ENCODE measurements around the gene ITPRID2.

The ITPRID2 gene

DNA sequence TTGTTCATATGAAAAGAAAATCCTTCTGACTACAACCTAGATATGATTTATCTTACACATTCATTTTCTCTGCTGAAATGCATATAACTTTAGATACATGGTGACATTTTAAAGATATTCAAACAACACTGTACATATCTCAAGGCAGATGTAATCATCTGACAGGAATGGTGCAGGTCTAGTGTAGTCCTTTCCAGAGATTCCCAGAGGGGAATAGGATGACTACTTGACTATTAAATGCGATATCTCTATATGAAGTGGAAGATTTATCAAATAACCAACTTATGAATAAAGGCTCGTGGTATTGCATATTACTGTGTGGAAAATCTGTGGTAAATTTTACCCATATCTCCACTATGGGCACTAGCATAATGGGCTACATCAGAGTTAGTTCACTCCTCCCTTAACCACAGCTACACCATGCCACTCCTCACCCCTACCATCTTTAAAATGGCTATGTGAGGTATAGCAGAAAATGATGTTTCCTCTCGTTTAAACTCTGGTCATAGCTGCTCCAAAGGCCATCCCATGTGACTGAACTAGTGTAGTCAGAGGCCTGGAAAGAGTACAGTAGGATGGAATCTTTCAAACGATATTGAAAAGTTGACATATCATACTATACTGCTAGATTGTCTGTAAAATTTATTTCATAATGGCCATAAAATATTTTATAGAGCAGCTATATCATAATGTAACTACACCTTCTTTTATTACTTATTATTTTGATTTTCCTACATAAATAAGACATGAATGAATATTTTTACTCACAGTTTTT is 9.1 kb upstream of the ITPRID2 start:
- DNase-seq: no peak

DNA sequence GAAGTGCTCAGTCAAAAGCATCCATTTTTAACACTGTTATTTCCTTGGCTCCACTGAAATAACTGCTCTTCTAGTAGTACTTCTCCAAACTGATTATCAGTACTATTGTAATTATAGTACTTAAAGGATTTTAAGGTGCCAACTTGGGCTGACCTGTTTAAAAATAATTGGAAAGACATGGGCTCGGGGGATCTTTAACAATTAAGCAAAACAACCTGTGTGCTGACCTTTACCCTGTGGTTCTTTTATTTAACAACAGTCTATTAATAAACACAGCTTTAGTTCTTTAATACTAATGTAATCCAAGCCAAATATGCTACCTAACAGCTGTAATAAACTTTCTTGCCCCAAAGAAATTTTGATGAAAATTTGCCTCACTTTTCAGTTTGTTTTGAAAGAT is 6.9 kb upstream of the ITPRID2 start:
- DNase-seq: no peak

DNA sequence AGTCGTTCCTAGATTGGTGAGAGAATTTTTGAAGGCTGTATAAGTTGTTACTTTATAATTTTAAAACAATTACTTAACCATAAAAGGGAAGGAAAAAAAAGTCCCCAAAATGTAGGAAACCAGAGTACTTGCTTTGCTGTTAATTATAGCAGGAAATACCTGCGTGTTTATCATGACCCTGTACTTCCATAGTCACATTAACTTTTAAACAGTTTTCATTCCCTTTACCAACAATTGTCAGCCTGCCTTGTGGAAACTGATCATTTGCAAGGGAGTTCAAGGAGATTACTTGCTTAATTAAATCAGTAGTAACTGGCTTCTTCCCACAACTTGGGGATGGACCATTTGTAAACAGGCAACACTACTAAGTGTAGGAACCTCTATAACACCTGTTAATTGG is 6.4 kb upstream of the ITPRID2 start:
- DNase-seq: no peak

DNA sequence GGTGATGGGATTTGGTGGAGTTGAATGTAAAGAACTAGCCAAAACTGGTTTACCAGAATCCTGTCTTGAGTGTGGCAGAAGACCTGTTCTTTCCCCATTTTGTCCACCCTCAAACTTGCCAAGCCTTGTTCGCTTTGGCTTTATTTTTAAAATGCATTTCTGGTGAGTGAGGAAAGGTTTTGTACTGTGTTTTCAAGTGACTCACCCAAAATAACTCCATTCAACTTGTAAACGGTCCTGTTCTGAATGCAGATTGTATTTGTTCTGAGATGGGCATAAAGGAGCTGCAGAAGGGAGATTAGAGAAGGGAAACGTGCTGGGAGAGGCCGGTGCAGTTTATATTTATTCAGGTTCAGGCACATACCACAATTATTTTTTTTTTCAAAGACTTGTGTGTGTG is 5.3 kb upstream of the ITPRID2 start:
- DNase-seq: no peak

DNA sequence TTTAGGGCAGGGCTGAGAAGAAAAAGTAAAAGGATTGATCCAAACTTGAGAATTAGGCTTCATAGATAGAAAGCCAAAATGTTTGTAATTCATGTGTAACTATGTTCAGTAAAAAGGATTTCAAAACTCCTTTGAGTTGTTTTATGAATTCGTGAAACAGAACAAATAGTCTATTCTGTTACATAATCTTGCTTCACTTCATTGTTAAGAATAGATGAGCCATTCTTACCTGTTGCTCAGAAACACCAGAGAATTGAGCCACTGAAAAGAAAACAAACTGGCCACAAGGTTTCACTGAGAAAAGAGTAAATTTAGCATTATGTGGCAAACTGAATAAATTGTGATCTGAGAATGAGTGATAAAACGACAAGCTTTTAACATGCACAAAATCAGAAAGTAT is 4.5 kb upstream of the ITPRID2 start:
- DNase-seq: no peak

DNA sequence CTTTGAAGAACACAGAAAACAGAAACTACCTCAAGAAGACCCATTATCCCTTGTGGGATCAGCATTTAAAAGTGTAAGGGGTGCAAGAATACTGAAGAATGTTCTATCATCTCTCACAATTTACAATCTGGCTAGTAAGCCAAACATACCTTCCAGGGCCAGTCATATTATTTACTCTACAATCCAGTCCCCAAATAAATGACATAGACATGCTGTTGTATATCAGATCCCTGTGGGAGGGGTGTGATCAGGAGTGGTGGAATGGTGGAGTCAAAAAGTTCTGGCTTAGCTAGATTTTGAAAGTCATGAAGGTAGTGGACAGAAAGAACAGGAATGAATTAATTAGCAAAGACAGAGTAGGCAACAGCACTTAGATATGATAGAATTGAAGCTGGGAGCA is 1.8 kb upstream of the ITPRID2 start:
- no peak for DNase-seq

DNA sequence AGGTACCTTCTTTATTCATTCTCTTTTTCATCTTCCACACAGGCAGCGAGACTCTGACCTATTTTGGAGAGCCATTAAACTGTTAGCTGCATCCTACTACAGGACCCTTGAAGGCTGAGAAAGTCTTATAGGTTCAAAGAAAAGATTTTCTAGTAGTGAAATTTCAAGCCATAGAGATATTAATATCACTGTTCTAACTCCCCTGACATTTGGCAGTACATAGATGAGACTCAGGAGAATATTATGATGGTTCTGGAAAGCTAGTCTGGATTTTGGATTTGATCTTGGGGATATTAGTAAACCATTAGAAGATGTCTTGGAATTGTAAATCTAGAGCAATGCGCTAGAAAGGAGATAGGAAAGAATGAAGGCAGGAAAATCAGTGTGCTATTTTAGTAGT is 1.3 kb upstream of the ITPRID2 start:
- DNase-seq: no peak

DNA sequence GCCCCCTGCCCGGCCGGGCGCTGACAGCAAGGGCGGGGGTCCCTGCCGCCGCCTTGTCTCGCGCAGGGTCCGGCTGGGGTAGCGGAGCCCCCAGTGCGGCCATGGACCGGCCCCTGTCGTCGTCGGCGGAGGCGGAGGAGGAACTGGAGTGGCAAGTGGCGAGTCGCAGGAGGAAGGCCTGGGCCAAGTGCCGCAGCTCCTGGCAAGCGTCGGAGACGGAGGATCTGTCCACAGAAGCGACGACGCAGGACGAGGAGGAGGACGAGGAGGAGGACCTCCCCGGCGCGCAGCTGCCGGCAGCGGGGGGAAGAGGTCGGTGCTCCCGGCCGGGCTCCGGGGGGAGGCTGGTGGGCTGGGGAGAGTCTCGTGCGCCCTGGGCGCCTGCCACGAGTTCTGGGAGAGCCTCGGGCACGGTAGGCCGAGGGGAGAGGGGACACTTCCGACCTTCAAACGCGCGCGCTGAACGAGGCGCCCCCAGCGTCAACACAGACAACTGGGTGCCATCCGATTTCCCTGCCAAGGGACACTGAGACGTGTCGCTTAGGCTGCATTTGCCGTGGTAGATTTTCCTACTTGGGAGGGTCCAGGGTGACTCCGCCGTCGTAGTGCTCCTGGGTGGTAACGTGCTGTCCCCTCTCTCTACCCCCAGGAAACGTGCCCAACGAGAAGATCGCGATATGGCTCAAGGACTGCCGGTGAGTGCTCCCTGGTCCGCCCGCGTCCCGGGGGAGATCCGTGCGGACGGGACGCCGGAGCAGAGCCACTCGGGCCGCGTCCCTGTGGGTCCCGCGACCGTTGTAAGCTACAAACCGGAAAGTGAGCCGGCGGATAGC is 652 bp downstream of the ITPRID2 start:
- DNase-seq: peak; percentile 23

DNA sequence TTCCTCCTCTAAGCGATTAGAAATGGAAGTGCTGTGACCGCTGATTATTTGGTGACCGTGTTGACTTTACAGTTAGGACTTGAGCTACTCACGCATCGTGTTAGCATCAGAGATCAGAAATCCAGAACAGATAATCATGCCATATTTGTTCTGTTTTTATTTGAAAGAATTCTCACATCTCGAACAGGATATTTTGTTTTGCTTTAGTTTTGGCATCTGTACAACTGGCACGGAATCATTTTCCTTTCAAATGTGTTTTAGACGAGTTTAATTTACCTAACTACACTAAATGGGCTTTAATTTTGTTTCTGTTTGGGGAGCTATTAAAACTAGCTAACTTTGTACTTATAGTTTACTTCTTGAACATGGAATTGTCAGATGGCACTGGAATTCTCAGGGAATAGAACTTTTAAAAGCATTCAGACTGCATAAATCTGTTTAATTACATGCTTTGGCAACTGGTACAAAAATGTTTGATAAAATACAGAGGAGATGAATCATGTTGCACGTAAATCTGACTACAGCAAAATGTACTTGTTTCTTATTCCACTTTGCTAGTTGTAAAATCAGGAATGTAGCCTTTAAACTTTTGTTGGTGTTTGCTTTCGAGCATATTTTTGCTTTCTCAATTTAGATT is 1.4 kb downstream of the ITPRID2 start:
- no peak for DNase-seq

DNA sequence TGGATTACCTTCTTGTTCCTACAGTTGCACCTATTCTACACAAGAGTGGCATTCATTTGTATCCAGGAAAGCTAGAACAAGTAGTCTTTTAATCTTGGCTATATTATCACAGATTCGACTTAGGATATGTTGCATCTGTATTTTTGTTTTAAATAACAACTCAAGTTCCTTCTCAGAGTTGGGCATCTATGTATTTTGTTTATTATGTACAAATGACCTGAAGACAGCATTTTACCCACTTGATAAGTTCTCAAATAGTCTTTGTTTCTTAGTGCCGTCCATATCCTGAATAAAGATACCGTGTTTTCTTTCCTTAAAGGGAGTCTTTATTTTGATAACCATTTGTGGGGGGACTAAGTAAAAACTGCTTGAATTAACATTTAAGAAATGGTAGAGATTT is 2.9 kb downstream of the ITPRID2 start:
- DNase-seq: no peak

DNA sequence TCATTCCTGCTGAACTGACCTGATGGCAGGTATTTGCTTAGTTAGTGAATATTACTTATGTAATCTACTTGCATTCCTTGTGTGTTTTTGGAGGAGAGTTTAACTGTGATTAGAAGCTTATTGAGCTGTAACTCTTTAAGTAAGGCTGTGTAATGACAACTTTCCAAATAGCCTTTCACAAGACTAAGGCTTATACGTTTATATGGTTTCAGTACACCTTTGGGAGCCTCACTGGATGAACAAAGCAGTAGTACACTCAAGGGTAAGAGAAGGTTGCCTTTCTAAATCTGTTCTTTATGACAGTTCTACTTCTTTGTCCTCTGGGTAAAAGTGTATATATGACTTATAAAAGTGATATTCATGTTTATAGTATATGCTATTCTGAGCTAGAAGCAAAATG is 4.3 kb downstream of the ITPRID2 start:
- DNase-seq: no peak

DNA sequence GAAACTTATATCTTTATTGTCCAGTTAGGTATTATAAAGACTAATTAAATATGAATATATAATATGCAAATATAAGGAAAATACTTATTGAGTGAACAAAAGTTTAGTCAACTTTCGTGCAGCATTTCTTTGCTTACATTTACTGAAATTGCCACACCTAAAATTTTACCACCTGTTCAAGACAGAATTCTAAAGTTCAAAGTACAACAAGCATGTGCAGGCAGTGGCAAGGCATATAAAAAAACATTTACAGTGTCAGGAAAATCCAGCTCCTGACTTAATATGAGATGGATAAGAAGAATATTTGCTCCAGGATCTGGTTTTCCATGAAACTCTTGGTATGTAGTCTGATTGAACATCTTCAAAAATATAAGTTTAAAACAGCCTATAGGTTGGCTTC is 4.8 kb downstream of the ITPRID2 start:
- no peak for DNase-seq

DNA sequence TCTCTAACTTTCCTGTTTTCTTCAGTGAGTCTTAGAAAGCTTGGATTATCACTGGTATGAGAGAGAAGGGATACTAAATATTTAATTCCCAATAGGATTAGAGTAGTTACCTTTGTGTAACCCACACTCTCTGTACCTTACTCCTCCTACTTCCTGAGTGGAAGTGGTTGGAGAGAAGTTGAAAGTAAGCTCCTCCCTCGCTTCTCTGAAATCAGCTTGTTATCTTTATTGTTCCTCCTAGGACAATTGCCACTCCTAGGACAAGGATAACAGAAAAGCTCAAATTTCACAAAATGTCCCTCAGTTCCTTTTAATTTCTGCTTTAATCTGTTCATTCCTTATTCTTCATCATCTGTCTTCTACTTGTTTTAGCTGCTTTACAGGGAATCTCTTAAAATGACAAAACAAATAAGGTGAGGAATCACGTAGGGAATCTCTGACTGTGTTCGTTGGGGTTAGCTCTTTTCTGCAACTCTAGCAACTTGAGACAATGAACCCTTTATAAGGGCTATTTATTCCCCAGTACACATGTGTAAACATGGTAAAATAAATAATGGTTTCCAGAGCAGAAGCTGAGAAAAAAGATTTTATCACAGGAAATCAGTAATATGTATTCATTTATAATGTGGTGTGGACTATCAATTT is 8.6 kb downstream of the ITPRID2 start:
- no peak for DNase-seq

DNA sequence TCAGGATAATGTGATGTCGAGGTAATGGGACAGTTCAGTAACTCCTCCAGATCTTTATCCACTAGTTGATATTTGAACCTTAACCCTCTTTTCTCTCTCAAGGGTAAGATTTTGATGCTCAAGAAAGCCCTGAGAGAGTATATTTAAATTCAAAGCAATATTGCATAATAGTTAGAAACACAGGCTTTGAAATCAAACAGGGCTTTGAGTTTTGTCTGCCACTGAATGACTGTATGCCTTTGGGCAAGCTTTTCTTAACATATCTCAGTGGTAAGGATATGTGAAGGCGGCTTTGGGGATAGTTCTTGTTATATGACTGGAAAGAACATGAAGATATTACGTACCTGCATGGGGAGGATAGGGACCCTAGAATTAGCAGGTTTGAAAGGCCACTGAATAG is 11.1 kb downstream of the ITPRID2 start:
- DNase-seq: no peak

DNA sequence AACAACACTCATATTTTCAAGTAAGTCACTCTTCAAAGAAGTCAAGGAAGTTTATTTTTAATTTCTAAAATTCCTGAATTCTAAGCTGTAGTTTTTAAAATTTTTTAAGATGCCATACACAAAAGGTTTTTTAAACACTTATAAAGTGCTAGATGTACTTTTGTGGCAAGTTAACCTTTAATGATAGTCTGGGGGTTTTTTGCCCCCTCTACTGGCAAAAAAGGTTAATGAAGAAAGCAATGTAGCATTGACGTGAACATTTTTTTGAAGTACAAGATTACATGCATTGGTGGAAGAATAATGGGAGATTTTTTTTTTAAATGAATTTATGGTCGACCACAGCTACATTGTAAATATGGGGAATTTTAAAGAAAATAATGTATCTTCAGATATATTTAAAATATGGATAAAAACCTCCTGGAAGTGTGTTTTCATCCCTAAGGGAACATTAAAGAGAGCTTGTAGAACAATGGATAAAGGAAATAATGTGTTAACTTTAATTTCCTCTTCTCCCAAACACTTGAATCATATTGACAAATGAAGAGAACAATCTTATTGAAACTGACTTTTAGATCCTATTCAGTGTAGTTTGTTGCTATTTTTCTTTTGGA is 12.6 kb downstream of the ITPRID2 start:
- DNase-seq: no peak

DNA sequence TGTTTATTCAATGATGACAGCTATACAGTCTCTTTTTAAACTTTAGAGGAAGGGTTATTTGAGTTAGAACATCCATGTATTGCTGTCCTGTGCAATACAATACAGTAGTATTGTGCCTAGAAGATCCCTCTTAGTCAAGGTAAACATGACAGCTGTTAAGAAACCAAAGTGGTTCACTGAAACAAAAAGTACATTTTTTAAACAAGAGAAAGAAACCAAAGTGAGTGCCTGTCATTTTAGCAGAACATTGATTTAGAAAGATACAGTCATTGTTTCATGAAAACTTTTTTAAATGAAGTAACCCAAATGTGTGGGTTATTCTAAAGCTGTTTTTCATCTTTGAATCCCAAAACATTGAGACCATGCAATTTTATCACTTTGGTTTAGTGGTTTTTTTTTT is 15.5 kb downstream of the ITPRID2 start:
- DNase-seq: no peak

DNA sequence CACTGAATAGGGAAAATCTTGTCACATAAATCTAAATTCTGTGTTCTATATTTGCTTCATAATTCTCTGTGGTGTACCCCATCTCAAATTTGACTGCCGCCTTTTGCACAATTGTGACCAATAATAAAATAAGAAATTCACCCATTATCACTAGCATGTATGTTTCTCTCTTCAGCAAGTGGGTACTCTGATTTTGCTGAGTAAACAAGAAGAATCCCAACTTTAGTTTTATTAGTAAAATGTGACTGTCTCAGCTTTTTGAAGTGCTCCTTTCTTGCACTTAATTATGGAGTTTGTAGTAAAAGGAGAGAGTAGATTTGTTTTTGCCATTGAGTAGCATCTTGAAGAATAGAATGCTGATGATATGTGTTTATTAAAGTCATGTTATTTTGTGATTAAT is 16.1 kb downstream of the ITPRID2 start:
- no peak for DNase-seq

DNA sequence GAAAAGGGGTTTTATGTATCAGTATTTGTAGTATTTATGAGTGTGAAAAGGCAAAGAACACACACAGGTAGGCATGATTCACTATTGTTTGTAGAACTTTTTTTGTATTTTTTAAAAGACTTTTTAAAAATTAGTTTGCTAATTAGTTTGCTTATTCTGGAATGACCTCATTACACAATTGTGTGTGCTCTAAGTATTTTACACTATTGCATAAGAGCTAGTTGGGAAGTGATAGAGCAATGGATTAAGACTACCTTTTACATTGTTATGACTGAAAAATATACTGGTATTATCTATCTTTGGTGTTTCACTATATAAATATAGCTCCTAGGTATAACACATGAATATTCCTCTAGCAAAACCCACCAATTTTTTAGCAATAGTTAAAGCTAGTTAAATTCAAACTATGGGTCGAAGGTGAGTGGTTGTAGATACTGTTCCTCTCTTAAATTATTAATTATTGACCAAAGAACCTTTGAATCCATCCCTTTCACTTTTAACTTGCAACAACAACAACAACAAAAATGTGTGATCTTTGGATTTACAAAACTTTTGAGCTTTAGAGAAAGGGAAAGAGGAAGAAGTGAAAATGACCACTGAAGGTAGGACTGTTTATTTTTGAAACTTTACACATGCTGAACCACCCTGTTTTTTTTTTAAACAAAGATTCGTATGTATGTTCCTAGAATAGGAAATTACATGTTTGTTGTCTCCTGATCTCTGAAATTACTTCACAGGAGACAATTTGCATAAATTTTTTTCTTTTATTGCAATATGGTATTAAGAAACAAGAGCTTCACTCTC is 18.7 kb downstream of the ITPRID2 start:
- no peak for DNase-seq

DNA sequence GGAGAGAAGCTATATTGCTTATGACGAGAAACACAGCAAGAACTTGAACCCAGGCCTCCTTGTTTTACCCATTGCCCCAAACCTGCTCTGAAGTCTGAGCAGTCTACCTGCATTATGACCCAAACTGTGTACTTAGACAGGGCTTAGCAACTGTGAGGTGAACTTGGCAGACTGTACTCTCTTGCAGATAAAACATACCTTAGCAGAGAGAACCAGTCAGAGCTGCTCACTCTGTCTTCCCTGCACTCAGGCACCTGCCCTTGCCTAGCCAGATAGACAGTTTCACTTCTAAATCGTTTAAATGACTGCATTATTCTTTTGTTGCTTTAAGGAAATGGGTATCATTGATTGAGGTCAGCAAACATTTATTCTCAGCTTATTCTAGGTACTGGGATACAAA is 20.3 kb downstream of the ITPRID2 start:
- no peak for DNase-seq

DNA sequence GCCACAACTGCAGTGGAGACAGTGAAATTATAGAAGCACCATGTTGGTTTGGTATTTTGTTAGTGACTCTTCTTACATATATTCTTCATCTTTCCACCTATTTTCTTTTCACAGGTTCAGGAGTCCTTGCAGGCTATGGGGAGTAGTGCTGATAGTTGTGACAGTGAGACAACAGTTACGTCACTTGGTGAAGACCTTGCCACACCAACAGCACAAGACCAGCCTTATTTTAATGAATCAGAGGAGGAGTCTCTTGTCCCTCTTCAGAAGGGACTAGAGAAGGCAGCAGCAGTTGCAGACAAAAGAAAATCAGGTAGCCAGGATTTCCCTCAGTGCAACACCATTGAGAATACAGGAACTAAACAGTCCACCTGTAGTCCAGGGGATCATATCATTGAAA is 23.6 kb downstream of the ITPRID2 start:
- no peak for DNase-seq

DNA sequence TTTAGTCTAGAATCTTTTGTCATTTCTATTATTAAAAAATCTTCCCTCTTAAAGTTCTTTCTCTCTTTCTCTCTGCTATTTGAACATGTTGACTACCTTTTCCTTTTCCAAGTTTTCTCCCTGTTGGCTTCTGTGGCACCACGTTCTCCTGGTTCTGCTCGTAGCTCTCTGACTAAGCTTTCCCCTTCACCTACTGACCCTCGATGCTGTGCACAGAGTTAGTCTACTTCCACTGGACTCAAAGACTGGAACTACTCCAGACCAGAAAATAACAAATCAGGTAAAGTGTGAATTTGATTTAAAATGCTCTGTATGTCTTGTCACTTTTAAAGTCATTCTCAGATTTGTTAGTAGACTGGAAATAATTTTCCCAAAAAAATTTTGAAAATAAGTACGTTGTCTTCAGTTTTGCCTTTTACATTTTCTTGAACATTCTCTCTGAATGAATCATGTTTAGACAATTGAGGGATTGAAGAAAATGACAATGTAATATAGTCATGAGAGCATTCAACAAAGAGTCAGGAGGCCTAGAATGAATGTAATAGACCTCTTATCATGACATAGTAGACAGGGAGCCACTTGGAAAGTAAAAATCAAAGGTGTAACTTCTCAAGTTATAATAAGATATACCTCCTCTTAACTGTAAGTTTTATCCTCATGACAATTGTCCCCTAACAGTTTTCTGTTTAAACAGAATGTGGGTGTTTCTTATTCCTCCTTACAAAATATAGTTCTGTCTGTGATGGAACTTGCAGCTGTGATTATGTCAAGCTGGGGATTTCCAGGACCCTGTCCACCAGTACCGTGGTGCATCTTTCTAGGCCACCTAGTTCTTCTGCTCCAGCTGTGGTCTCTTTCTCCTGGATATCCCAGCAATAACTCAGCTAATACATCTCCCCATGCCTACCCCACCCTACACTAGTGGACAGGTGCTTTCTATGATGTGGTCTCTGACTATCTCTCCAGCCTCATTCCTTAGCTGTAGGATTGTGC is 25.5 kb downstream of the ITPRID2 start:
- no peak for DNase-seq

Data from SIG-M5 (cell line).